IPS DF 4.7 (cell line): ENCODE measurements around the gene SNX19.

ENCODE experiments used
- DNase-seq: peaks from one replicate; pipeline ENCODE4 v3.0.0-alpha.2; 2013; ENCODE audit warnings: low spot score; ENCODE audit errors: extremely low read depth

SNX19 gene

DNA sequence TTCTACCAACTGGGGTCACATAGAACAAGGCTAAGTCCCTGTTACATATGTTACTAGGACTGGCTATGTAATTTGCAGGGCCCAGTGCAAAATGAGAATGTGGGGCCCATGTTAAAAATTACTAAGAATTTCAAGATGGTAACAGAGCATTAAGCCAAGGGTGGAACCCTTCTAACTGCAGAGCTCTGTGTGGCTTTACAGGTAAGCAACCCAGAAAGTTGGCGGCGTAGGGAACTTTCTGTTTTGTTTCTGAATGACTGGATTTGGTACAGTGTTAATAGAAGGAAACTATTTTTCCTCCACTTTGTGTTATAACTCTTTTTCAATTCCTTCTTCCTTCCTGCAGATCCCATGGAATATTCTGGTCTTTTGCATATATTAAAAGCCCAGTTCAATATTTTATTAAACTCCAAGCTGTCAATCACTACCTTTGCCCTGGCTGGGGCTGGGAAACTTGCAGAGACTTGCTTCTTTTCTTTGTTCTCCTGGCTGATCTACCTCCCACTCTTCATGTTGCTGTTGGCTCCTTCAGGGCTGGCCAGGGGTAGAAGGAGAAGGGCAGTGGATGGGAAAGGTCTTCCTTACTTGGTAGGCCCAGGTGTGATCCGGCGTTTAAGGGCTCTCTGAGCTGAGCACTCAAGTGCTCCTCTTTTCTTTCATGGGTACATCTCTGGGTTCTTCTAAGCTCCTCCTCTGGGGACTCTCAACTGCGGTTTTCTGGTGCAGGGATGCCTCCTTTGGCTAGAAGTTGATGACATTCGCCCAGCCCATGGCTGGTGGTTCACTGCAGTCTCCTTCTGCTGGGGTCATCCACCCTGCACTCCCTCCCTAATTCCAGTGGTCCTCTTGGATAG lies 67.7 kb downstream of the SNX19 start:
- no peak for DNase-seq

DNA sequence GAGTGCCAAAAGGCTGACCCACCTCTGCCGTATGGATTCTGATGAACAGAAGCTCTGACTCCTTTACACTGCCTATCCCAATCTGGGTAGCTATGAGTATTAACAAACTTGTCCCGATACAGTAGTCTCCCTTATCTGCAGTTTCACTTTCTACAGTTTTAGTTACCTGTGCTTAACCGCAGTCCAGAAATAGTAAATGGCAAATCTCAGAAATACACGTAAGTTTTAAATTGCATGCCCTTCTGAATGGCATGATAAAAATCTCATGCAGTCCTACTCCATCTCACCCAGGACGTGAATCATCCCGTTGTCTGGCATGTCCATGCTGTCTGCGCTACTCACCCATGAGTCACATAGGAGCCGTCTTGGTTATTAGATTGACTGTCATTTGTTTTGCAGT lies 68.8 kb downstream of the SNX19 start:
- DNase-seq = no peak

DNA sequence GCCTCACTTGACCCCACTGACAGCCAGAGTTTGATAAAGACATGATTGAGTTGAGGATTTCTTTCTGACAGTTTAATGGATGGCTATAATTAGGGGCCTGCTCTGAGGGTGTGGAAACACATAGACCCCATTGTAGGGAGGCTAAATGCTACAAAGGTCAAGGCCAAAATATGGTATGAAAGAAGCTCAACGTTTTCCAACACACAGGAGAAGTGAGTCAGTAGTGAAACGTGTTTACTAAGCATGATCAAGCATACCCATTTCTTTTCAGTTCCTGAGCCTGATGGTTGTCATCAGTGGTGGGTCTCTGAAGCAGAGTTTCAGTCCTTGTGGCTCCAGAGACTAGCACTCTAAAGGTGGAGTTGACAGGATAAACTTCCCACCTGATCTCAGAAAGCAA lies 69.7 kb downstream of the SNX19 start:
- DNase-seq = no peak

DNA sequence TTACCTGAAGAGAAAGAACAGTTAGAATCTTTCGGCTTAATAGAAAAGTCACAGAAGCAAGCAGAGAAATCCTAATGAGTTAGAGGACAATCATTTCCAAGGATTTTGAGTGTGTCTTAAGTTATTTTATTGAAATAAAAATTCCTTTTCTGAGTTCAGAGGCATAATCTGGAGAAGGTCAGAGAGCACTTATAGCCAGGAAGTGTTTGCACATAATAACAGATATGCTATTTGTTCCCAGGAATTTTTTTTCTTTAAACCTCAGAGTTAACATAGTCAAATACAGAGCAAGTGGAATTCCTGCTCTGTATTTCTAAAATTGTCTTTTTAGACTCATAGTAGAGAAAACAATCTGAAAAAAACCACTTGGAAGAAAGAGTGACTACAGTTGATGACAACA lies 74.3 kb downstream of the SNX19 start:
- DNase-seq = no peak

DNA sequence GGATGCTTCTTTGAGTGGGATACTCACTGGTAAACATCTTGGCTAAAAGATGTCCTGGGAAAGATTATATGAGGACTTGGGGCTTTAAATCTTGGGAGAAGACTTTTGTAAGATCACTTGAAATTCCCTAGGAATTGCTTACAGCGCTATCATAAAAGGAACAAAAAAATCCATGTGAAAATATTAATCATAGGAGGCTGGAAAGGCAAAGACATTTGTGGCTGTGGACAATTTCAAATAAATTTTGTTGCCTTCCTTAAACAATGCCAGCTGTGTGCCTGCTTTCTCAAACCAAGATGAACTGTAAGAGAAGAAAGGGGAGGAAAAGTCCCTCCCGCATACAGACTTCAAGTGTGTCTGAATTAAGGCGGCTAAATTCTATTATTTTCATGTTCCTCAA lies 75.6 kb downstream of the SNX19 start:
- no peak for DNase-seq

DNA sequence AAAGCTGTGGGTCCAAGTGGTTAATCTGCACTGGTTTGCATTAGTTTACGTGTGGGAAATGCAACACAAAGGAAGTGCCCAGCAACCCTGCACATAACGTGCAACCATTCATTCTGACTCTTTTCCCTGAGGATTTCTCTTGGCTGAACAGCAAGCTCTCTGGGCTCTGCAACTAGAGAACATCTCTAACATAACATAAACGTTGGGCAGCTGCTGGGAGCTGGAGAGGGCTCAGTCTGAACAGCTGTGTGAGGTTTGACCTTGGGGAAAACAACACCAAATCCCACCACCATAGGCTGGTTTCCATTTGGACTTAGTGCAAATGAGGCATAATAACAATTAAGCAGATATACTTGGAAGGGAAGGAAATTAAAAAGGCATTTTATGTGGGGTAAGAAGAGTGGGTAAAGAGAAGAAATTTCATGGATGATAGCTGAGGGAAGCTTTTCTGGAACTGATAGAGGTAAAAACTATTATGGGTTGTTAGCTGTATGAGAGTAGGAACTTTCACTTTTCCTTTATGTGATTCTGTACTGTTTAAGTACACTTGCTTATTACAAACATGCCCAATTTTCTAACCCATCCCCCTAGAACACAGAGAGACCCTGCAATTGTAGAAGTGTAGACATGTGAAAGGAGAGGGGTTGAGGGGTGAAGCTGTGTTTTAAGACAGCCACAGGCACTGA lies 76.2 kb downstream of the SNX19 start:
- no peak for DNase-seq

DNA sequence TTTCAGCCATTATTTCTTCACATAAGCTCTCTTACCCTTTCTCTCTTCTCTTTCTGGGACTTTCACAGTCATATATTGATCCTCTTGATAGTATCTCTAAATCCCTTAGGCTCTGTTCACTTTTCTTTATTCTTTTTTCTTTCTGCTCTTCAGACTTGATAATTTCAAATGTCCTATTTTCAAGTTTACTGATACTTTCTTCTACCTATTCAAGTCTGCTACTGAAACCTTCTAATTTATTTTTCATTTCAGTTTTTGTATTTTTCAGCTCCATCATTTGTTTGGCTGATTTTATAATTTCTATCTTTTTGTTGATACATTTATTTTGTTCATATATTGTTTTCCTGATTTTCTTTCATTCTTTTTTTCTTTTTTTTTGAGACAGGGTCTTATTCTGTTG lies 79.1 kb downstream of the SNX19 start:
- DNase-seq = no peak

DNA sequence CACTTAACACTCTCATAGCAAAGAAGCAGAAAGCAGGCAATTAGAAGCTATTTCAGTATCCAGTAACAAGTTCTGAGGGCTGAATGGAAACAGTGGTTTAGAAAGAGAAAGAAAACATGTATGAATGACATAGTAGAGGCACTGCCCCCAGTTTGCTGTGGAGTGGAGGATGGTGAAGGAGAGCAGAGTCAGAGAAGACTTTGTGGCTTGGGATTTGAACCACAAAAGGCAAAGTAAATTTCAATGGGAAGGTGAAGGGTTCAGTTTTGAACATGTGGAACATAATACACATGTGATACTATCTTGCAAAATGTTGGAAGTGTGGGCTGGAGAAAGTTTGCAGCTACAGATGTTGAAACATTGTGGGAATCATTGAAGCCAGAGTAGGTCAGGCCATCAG lies 81.4 kb downstream of the SNX19 start:
- no peak for DNase-seq

DNA sequence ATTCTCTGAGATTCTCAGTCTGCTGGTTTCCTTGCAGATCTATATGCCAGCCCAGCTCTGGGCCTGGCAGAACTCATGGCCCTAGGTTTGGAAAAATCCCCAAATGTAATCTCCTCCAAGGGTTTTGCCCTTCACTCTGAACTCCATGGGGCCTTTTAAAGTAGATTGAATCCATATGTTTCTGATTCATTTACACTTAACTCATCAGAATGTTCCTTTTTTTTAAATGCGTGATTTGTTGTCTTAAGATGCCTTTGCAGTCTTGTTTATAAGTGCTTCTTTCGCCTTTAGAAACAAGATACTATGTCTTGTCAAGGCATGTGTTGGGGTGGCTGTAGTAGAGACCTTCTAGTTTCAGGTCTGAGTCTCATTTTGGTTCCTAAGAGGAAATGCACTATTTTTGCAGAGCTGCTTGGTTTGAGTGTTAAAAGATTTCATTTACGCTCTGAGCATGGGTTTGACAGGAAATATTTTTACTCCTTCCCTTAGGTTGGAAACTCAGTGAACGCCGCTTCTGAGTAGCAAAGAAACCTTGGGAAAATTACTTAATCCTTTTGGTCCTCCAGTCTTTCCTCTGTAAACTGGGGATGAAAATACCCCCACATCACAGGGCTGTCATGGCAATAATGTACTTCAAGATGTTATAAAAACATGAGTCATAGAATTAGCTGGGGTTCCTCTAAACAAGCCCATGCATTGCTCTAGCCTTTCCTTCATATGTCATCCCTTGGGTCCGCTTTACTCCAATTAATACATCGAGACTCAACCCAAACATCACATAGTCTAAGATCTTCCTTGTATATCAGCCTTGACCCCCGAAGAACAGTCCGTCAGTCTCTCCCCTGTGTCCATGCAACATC lies 83.5 kb downstream of the SNX19 start:
- no peak for DNase-seq

DNA sequence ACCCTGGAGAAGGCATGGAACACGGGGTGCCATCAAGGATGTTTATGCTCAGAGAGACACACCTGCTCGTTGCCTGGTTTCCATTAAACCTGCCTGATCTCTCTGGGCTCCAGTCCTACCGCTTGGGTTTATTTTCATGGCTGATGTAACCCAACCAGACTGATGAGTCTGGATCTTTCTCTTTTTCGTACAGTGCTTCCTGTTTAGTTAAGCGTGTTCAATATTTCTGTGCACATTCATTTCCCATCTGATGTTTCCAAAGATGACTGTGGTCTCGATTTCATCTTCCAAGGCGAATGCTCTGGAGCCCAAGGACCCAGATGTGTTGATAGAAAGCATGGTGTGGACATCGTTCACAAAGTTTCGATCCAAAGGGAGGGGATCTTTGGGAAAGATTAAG lies 84.3 kb downstream of the SNX19 start:
- no peak for DNase-seq

DNA sequence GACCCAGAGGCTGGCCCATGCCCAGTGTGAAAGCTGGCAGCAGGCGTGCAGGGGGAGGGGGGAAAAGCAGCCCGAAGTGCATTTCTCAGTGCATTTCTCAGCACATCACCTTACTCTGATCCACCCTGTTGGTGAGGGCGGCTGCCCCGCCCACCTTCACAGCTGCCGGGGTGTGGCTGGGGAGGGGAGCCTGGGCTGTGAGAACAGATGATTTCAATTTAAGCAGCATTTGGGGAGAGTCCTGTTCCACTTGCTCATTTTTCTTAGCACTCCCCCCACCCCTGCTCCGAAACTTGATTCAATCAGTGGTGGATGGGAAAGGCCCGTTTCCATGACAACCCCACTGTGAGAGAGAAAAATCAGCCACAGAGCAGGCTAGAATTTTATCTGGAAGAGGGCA lies 84.8 kb downstream of the SNX19 start:
- DNase-seq = no peak

DNA sequence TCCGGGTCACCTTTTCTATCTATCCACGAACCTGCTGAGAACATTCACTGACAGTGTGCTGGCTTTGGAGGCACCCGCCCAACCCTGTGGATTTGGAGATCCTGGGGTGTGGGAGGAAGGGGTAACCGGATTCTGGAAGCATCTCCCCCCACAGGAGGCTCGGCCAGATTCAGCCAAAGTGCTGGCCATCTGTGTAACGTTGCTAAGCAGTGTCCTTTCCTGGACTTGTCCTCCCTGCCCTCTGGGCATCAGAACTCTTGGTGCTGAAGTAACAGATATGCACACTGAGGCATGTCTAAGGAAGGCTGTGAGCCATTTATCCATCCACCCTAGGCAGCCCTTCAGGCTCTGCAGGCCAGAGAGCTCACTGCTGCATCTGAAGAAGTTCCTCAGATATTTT lies 85.7 kb downstream of the SNX19 start:
- no peak for DNase-seq

DNA sequence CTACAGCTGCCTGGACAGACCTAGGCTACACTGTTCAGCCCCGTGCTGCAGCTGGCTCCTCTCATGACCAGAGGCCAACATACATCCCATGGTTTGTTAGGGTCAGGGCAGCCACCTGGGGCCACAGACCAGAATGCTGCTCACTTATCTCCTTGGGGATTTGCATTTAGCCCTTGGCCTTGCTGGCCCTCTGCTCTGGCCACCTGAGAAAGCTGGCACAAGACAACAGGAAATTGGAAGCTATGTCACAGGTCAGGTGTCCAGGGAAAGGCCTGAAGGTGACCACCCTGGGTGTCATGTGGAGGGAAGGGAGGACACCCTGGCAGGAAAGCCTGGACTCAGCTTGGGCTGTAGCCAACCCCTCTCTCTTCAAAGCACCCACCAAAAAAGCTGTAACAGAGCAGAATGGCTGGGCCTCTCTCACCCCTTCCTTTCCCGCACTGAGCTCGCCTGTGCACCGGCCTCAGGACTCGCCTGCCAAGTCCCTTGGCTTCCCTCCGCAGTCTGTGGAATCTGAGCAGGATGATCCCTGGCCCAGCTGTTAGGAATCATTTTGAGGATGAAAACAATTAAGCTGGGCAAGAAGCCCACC lies 86.3 kb downstream of the SNX19 start:
- no peak for DNase-seq

DNA sequence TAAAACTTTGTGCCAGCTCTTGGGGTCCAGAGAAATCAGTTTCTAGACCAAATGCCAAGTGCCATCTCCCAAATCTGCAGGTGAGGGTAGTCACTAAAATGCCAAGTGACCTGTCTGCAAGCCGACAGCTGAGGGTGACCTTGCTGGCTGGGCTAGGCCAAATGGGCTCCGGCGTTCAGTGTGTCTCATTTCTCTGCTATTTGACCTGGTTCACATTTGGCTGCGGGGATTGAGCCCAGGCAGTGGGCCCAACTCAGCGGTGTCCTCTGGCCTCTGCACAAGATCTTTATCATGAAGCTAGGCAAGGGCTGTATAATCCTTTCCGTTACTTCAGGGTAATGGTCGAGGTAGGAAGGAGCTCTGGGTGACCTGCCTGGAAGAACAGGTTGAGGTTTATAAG lies 87.5 kb downstream of the SNX19 start:
- no peak for DNase-seq

DNA sequence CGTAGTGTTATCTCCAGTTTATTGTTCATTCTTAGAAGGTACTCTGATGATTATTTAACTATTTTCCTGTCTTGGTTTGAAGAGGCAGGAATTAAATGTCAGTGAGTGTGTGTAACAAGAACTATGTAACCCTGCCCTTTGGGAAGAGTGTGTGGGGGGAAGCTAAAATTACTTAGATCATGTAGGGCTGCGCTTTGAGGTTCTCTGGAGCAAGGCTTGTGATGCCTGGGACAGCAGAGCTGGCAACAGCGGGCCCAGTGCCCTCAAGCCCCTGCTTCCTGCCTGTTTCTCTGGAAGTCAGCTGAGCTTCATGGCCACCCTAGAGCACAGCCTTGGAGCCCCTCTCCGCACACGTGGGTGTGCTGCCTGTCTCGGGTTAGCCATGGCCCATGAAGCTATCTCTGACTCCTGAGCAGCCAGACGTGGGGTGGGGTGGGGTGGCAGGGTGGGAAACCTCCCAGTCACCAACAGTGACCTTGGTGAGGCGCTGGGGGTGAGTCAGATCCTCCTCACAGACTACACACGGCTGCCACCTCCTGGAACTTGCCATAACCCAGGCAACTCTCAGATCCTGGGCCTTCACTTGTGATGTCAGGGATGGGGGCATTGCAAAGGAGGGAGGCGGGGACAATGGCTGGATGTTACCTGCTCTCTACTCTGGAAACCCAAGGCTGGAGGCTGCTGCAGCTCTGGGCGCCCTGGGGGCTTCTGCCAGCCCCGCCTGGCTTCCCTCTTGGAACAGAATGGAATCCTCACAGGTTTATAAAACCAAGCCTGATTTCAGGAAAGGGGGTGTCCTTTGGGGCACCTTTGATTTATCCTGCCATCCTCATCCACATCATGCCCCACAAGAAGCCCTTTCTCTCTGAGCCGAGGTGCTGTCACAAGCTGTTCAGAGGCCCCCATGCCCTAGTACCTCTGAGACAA lies 88.6 kb downstream of the SNX19 start:
- peak; percentile 75 for DNase-seq

DNA sequence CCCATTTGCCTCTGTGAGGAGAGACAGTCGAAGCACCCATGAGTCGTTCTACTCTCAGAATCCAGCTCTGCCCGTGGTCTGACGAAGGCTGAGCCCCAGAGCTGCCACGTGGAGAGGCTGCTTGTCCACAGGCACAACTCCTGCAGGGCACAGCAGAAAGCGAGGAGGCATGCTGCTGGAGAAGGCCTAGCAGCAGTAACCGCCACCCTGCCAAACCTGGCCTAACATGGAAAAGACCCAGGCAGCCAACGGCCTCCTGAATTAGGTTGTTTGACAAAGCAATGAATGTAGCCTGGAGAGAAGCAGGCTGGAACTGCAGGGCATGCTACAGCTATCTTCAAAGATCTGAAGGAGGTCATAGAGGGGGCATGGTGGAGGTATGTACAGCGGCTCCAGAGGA lies 89.7 kb downstream of the SNX19 start:
- no peak for DNase-seq

DNA sequence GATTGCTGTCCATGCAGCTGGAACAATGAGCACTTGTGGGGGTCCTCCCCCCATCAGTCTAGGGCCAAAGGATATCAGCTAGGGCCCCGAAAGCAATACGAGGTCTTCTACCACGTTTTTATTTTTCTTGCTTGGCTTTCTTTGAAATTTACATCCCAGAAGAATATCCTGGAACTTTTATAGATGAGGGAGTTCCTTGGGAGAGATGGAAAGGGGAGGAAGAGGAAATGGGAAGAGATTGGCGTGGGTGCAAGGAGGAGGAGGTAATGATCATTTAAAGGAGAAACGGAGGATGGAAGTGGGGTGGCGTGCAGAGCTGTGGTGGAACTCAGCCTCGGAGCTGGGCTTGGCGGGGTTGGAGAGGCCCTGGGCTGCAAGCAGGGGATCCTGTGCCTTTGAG lies 90.3 kb downstream of the SNX19 start:
- DNase-seq = no peak

DNA sequence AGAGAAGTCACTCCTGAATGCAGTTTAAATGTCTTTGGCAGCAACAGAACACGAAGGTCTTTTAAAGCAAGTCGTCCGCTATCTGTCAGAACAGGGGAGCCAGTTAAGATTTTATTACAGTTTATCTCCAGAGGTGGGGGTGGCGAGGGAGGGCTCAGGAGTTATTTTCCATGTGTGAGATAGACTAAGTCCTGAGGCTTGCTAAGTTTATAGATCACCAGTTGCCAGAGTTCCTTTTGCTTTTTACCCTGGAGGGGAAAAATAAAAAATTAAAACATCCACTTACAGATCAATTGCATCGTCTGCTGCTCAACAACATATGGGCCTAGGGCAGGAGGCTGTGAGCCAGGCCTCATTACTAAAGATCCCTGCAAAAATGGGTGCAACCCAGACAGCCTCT lies 90.7 kb downstream of the SNX19 start:
- DNase-seq = no peak
